Islet precursor cell (in vitro differentiated cells): Measurements from ENCODE around the gene REPS2.

Experiments
- DNase-seq: peaks from one replicate; pipeline ENCODE4 v3.0.0-alpha.2; 2018

Gene REPS2

GRCh38 chrX:17007134-17007768, 60.8 kb downstream of the REPS2 start:
- DNase-seq = no peak

GRCh38 chrX:17009856-17010625, 63.6 kb downstream of the REPS2 start:
- DNase-seq = no peak

GRCh38 chrX:17012465-17012864, 66.0 kb downstream of the REPS2 start:
- no peak for DNase-seq

GRCh38 chrX:17014216-17014615, 67.8 kb downstream of the REPS2 start:
- no peak for DNase-seq

- DNase-seq = no peak
Observed at GRCh38 chrX:17017134-17017533, 70.7 kb downstream of the REPS2 start.

- DNase-seq = no peak
Observed at GRCh38 chrX:17020356-17020755, 73.9 kb downstream of the REPS2 start.

GRCh38 chrX:17020851-17021821, 74.7 kb downstream of the REPS2 start:
- DNase-seq = no peak

GRCh38 chrX:17021851-17022604, 75.6 kb downstream of the REPS2 start:
- DNase-seq = no peak

GRCh38 chrX:17023661-17024060, 77.2 kb downstream of the REPS2 start:
- no peak for DNase-seq

- peak; percentile 76 for DNase-seq
Observed at GRCh38 chrX:17024886-17025285, 78.4 kb downstream of the REPS2 start.

- DNase-seq = no peak
Observed at GRCh38 chrX:17025621-17026302, 79.3 kb downstream of the REPS2 start.

- no peak for DNase-seq
Observed at GRCh38 chrX:17027931-17028330, 81.5 kb downstream of the REPS2 start.

- no peak for DNase-seq
Observed at GRCh38 chrX:17028356-17028755, 81.9 kb downstream of the REPS2 start.

- no peak for DNase-seq
Observed at GRCh38 chrX:17030092-17030491, 83.6 kb downstream of the REPS2 start.

- no peak for DNase-seq
Observed at GRCh38 chrX:17030580-17031270, 84.3 kb downstream of the REPS2 start.

- DNase-seq = no peak
Observed at GRCh38 chrX:17031827-17032226, 85.4 kb downstream of the REPS2 start.

- DNase-seq = no peak
Observed at GRCh38 chrX:17032351-17032750, 85.9 kb downstream of the REPS2 start.

GRCh38 chrX:17033225-17033624, 86.8 kb downstream of the REPS2 start:
- no peak for DNase-seq

GRCh38 chrX:17035111-17035510, 88.7 kb downstream of the REPS2 start:
- no peak for DNase-seq

GRCh38 chrX:17036171-17036961, 89.9 kb downstream of the REPS2 start:
- no peak for DNase-seq

GRCh38 chrX:17038277-17038676, 91.8 kb downstream of the REPS2 start:
- no peak for DNase-seq
